Stomach (tissue), 9 donors: ENCODE results near the gene HOXC12. TPM values are rescaled to one million over a fixed set of nuclear protein-coding genes. Genes with fewer than 3 reads are reported as not detected.

Source experiments
- DNase-seq, 2 donors: peaks; one replicate each; pipeline versions ENCODE4 v3.0.0 to v3.0.0-alpha.2; 2013 to 2019
- H3K27ac ChIP-seq, 5 donors: fragments of 200-600 bp in 4 of 5; sonication (generic) in 4 of 5; one replicate each; pipeline ENCODE4 v1.5.1; 2013 to 2019; ENCODE audit warnings: mild to moderate bottlenecking in 1 of 5, moderate library complexity in 1 of 5
- H3K27me3 ChIP-seq, 3 donors: fragments of 200-600 bp; sonication (generic); one replicate each; pipeline ENCODE4 v1.5.1; 2017 to 2019; ENCODE audit warnings: mixed run types in 1 of 3
- H3K36me3 ChIP-seq, 4 donors: fragments of 200-600 bp; sonication (generic); 1 replicate in 3 of 4; 2 replicates in 1 of 4; pipeline ENCODE4 v1.5.1; 2016 to 2019
- H3K4me1 ChIP-seq, 4 donors: fragments of 200-600 bp; sonication (generic); one replicate each; pipeline ENCODE4 v1.5.1; 2016 to 2019
- H3K4me3 ChIP-seq, 4 donors: fragments of 200-600 bp; sonication (generic) in 3 of 4; one replicate each; pipeline ENCODE4 v1.5.1; 2016 to 2019; ENCODE audit warnings: mild to moderate bottlenecking in 1 of 4
- H3K9me3 ChIP-seq, 4 donors: fragments of 200-600 bp; sonication (generic); one replicate each; pipeline ENCODE4 v1.5.1; 2016 to 2019
- EP300 ChIP-seq: sonication (generic); formaldehyde crosslinking; IDR thresholded peaks from one replicate; pipeline ENCODE4 v1.6.1; 2017; ENCODE audit warnings: antibody characterized with exemption
- POLR2A ChIP-seq, 4 donors: fragments of 450-650 bp; IDR thresholded peaks; one replicate each; pipeline ENCODE4 v1.6.1; 2016; ENCODE audit warnings: antibody characterized with exemption in 4 of 4, control low read depth in 2 of 4, mild to moderate bottlenecking in 1 of 4, moderate library complexity in 1 of 4
- POLR2AphosphoS5 ChIP-seq, 3 donors: sonication (generic); formaldehyde crosslinking; IDR thresholded peaks; one replicate each; pipeline ENCODE4 v1.6.1; 2016; ENCODE audit warnings: antibody characterized with exemption in 3 of 3
- WGBS, 5 donors: extraction: QIAGEN DNeasy Blood & Tissue Kit in 3 of 5; methylation state at CpG; one replicate each; pipeline versions ENCODE4 v1.1.5 to v1.1.7; 2013 to 2018; 5-methylcytosine and 5-hydroxymethylcytosine counted together
- intact Hi-C: fragments of 100-400 bp; cut with DNase I; formaldehyde crosslinking; loops from one replicate; pipeline ENCODE4 v1.15.1; 2023; ENCODE audit warnings: low total_unique reads
- polyA plus RNA-seq, 3 donors: library from polyadenylated mRNA; stranded (reverse); fragments of 200-250 nt; gene quantifications; one replicate each; pipeline ENCODE4 v1.2.3, GENCODE V29; 2013
- total RNA-seq, 5 donors: library from RNA; depleted of rRNA; stranded (reverse); fragments of >200 nt; gene quantifications; one replicate each; pipeline versions ENCODE4 v1.1.0 to v1.2.3, GENCODE V29; 2014 to 2016
- TF ChIP-seq, protein P1 (sequence below), 7 experiments: fragments of 450-650 bp in 4 of 7; fragments of 200-600 bp in 3 of 7; sonication (generic) in 3 of 7; IDR thresholded peaks; one replicate each; pipeline ENCODE4 v1.5.1; 2016 to 2019; ENCODE audit warnings: antibody characterized with exemption in 7 of 7, control low read depth in 2 of 7, mild to moderate bottlenecking in 1 of 7
- donor health status: healthy with polysubstance abuse.
- donor health status: Bipolar disorder and iron deficiency.
- donor health status: healthy.

The HOXC12 gene
- total and polyA plus RNA-seq, 8 donors, result not detected

DNA sequence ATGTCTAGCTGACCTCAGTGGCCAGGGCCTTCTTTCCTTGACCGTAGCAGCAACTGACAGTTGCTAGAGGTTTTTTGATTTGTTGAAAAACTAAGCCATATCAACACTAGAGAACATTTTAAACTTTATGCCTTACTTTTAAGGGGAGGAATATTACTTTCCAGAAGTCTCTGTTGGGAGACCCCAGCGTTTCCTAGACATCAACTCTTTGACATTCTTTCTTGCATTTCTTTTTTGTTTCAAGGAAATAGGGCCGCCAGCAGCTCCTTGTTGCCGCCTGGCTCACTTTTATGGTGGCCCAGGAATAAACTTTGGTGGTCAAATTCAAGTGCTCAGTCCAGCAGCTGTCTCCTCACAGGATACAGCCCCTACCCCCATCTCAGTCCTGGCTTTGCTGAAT is 15.7 kb downstream of the HOXC12 start:
- Histone ChIP-seq H3K4me1 (peaks cover 30 to 41% (median 38%) of the 10 kb centered on the region in 4 donors), H3K9me3 (peaks cover 0 to 15% (median 0%) of the 10 kb centered on the region in 4 donors), H3K36me3 (no peaks in the 10 kb centered on the region), H3K27me3 (peaks cover 66 to 100% (median 100%) of the 10 kb centered on the region in 3 donors), H3K4me3 (no peak overlapping the region), H3K27ac (no peak overlapping the region)
- DNase-seq, result no peak
- intact Hi-C loops, result no loop called here
- WGBS, 5 donors, result 13 to 38% (median 19%) methylated on average over 4 of the region's 4 CpGs
- TF ChIP-seq EP300, result no peak
- TF ChIP-seq, protein P1, sequence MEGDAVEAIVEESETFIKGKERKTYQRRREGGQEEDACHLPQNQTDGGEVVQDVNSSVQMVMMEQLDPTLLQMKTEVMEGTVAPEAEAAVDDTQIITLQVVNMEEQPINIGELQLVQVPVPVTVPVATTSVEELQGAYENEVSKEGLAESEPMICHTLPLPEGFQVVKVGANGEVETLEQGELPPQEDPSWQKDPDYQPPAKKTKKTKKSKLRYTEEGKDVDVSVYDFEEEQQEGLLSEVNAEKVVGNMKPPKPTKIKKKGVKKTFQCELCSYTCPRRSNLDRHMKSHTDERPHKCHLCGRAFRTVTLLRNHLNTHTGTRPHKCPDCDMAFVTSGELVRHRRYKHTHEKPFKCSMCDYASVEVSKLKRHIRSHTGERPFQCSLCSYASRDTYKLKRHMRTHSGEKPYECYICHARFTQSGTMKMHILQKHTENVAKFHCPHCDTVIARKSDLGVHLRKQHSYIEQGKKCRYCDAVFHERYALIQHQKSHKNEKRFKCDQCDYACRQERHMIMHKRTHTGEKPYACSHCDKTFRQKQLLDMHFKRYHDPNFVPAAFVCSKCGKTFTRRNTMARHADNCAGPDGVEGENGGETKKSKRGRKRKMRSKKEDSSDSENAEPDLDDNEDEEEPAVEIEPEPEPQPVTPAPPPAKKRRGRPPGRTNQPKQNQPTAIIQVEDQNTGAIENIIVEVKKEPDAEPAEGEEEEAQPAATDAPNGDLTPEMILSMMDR (IDR thresholded peaks at IDR 0.05), result no peak
- no peak for TF ChIP-seq POLR2AphosphoS5 (IDR thresholded peaks at IDR 0.05)
- TF ChIP-seq POLR2A (IDR thresholded peaks at IDR 0.05), result no peak

DNA sequence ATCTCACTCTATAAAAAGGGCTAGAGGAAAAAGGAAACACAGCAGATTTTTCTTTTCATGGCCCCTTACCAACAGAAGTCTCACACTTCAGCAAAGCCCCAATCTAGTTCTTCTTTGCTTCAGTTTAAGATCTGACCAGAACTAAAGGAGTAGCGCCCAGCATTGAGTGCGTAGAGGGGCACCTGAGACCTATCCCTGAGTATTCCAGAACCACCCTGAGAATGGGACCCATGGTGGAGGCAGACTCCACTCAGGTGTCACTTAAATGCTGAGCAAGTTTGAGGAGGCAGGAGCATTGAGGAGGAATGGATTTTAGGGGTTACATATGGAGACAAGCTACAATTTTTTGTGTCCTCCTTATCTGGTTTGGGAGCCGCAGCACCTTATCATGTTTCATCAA is 16.4 kb downstream of the HOXC12 start:
- H3K27me3 ChIP-seq, result peaks cover 60 to 100% (median 100%) of the 10 kb centered on the region in 3 donors
- TF ChIP-seq POLR2AphosphoS5 (IDR thresholded peaks at IDR 0.05), result no peak
- intact Hi-C loops, result no loop called here
- DNase-seq, result no peak
- peaks cover 0 to 15% (median 0%) of the 10 kb centered on the region in 4 donors for H3K9me3 ChIP-seq
- H3K4me1 ChIP-seq, result peaks cover 27 to 38% (median 35%) of the 10 kb centered on the region in 4 donors
- H3K27ac ChIP-seq, result no peak overlapping the region
- no peak overlapping the region for H3K4me3 ChIP-seq
- 54 to 74% (median 64%) methylated on average over 3 of the region's 3 CpGs for WGBS, 5 donors
- no peaks in the 10 kb centered on the region for H3K36me3 ChIP-seq

DNA sequence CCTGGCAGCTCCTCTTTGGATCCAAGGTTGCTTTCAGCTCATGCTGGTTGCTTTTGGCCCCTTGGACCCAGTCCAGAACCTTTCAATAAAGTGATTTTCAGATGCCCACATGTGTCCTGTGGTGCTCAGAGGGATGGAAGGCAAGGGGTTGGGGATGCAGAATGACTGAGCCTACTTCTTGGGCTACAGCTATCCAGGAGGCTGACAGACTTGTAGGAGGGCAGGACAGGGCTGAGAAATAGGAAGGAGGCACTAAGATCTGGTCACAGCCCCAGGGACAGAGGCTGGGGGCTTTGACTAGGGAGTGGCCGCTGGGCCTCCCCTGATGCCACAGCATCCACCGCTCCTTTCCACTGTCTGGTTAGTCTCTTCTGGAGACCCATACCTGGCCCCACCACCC is 17.0 kb downstream of the HOXC12 start:
- TF ChIP-seq EP300, result no peak
- no peak for TF ChIP-seq POLR2A (IDR thresholded peaks at IDR 0.05)
- TF ChIP-seq, protein P1 (IDR thresholded peaks at IDR 0.05), result no peak
- TF ChIP-seq POLR2AphosphoS5 (IDR thresholded peaks at IDR 0.05), result no peak
- 38 to 48% (median 46%) methylated on average over 2 of the region's 2 CpGs for WGBS, 5 donors

DNA sequence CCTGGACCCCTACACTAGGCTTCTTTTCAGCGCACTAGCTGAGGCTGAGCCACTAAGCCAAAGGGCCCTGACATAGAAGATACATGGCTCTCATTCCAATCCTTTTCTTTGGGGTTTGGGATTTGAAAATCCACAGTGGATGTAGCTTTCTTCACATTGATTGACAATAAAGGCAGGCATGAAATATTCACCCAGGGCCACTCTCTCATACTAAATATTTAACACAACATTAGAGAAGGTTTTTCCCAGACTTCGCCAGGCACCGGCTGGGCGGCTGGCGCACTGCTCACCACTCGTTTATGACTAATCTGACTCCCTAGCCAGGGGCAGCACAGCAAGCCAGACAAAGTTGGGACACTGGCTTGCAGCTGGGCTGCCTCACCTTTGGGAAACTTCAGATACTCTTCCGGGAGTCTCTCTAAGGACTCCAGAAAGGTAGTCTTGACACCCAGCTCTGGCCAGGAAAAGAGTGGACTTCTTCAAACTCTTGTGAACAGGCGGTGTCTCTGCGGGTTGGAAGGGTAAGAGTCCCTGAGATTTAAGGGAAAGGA is 17.5 kb downstream of the HOXC12 start:
- peaks cover 23 to 30% (median 28%) of the 10 kb centered on the region in 4 donors for H3K4me1 ChIP-seq
- no peaks in the 10 kb centered on the region for H3K36me3 ChIP-seq
- no peak for DNase-seq
- WGBS, 5 donors, result 22 to 26% (median 25%) methylated on average over 9 of the region's 9 CpGs
- H3K27me3 ChIP-seq, result peaks cover 54 to 100% (median 100%) of the 10 kb centered on the region in 3 donors
- H3K4me3 ChIP-seq, result no peak overlapping the region
- peaks cover 0 to 15% (median 0%) of the 10 kb centered on the region in 4 donors for H3K9me3 ChIP-seq
- no peak overlapping the region for H3K27ac ChIP-seq
- TF ChIP-seq, protein P1 (IDR thresholded peaks at IDR 0.05), result no peak
- no peak for TF ChIP-seq POLR2AphosphoS5 (IDR thresholded peaks at IDR 0.05)
- TF ChIP-seq EP300, result no peak
- TF ChIP-seq POLR2A (IDR thresholded peaks at IDR 0.05), result no peak
- intact Hi-C loops, result no loop called here

More for the DNA sequence above, 17.0 kb downstream of the HOXC12 start:
- intact Hi-C loops, result no loop called here
- no peak for DNase-seq
- Histone ChIP-seq H3K27me3 (peaks cover 59 to 100% (median 100%) of the 10 kb centered on the region in 3 donors), H3K4me1 (peaks cover 24 to 32% (median 29%) of the 10 kb centered on the region in 4 donors), H3K27ac (no peak overlapping the region), H3K4me3 (no peak overlapping the region), H3K36me3 (no peaks in the 10 kb centered on the region), H3K9me3 (peaks cover 0 to 15% (median 0%) of the 10 kb centered on the region in 4 donors)

DNA sequence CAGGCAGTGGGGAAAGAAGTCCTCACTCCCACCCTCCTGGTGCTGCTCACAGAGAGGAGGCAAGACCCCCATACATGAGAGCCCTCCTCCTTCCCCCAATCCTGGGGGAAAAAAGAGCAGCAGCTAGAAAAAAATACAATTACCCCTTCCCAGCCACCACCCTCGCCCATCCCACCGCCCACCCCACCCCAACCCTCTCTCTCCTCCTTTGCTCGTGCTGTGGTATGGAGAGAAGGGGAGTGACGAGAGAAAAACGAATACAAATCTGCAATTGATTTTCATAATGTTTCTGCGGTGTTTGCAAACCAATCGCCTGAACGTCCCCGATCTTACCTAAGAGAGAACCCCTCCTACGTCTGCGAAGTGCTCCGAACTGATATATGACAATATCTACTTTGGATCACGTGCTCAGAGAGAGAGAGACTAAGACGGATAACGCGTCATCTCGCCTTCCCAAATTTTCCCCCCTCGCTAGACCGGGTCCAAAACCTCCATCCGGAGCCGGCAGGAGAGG is 18.1 kb downstream of the HOXC12 start, which contains the start of gene HOXC11:
HOXC11 (plus strand) TSS at position 405 of the 514 bp plus-strand sequence. CDS start 116 bp downstream, outside the sequence.
- no peak for TF ChIP-seq POLR2AphosphoS5 (IDR thresholded peaks at IDR 0.05)
- TF ChIP-seq EP300, result no peak
- no peak for TF ChIP-seq POLR2A (IDR thresholded peaks at IDR 0.05)
- TF ChIP-seq, protein P1 (IDR thresholded peaks at IDR 0.05), result no peak
- H3K27ac ChIP-seq, result no peak within 1 kb of the TSS
- H3K4me1 ChIP-seq, result peaks cover 23 to 30% (median 28%) of the 10 kb centered on the region in 4 donors
- H3K4me3 ChIP-seq, result peak within 1 kb of the TSS in 3 of 4 donors; percentile 18 to 43 (median 35)
- DNase-seq, result no peak
- 7 to 21% (median 8%) methylated on average over 21 of the region's 21 CpGs for WGBS, 5 donors
- H3K36me3 ChIP-seq, result no peaks in the 10 kb centered on the region
- intact Hi-C loops, result no loop called here
- H3K27me3 ChIP-seq, result peaks cover 52 to 100% (median 100%) of the 10 kb centered on the region in 3 donors
- peaks cover 0 to 15% (median 0%) of the 10 kb centered on the region in 4 donors for H3K9me3 ChIP-seq
